Ovary (tissue), 3 donors: ENCODE results near the gene PPP2R2B.

Source experiments
- EP300 ChIP-seq: sonication (generic); formaldehyde crosslinking; IDR thresholded peaks from one replicate; pipeline ENCODE4 v1.6.1; 2017; ENCODE audit warnings: antibody characterized with exemption
- TF ChIP-seq, protein P1 (sequence below), 3 donors: fragments of 450-650 bp in 2 of 3; fragments of 200-600 bp in 1 of 3; IDR thresholded peaks; one replicate each; pipeline versions ENCODE4 v1.5.1 to v1.8.0; 2016 to 2022; ENCODE audit warnings: antibody characterized with exemption in 3 of 3, mild to moderate bottlenecking in 1 of 3
- donor health status: DM: no; HTN: no; CAD: no.

DNA sequence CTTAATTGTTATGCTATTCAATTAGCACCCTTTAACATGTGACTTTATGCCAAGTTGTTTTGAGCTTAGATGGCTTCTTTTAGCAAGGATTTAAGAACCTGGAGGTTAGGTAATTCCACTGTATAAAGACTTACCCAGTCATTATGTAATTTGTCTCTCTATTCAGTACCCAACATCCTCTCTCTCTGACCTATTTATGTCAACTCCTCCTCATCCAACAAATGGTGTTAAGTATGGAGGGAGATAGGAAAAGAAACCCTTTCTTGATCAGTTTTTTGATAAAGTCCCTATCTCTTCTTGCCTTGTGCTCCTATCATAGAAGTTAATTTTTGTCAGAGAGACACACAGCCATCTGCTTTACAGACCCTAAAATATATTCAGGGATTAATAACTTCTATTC, 181.3 kb downstream of the PPP2R2B start:
- TF ChIP-seq, protein P1, sequence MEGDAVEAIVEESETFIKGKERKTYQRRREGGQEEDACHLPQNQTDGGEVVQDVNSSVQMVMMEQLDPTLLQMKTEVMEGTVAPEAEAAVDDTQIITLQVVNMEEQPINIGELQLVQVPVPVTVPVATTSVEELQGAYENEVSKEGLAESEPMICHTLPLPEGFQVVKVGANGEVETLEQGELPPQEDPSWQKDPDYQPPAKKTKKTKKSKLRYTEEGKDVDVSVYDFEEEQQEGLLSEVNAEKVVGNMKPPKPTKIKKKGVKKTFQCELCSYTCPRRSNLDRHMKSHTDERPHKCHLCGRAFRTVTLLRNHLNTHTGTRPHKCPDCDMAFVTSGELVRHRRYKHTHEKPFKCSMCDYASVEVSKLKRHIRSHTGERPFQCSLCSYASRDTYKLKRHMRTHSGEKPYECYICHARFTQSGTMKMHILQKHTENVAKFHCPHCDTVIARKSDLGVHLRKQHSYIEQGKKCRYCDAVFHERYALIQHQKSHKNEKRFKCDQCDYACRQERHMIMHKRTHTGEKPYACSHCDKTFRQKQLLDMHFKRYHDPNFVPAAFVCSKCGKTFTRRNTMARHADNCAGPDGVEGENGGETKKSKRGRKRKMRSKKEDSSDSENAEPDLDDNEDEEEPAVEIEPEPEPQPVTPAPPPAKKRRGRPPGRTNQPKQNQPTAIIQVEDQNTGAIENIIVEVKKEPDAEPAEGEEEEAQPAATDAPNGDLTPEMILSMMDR (IDR thresholded peaks at IDR 0.05), result no peak
- no peak for TF ChIP-seq EP300
